SK-N-SH (cell line): ENCODE measurements around the gene STAP2. TPM values are rescaled to one million over a fixed set of nuclear protein-coding genes. Genes with fewer than 3 reads are reported as not detected.

Experiments
- CTCF ChIA-PET: fragments of 300-600, 350-600 bp; formaldehyde crosslinking; extraction: SDS; loops from one replicate; lab custom pipeline; 2021; lab: Yijun Ruan, JAX
- POLR2A ChIA-PET: fragments of 350-600 bp; sonication (Branson Sonifier 250); formaldehyde crosslinking; extraction: SDS; loops from one replicate; lab custom pipeline; 2020; ENCODE audit warnings: antibody characterized with exemption, inconsistent platforms; lab: Yijun Ruan, JAX
- DNase-seq: peaks from one replicate; pipeline ENCODE4 v3.0.0; 2012
- H2AFZ ChIP-seq: fragments of 200-600 bp; sonication (generic); 2 replicates; pipeline ENCODE4 v1.8.1; 2016; ENCODE audit warnings: antibody characterized with exemption, mild to moderate bottlenecking, low read depth
- H3F3A ChIP-seq: fragments of 200-600 bp; sonication (generic); replicated peaks from 2 replicates; pipeline ENCODE3; 2016; ENCODE audit warnings: antibody characterized with exemption, mild to moderate bottlenecking; ENCODE audit not compliant: insufficient read depth
- H3K27ac ChIP-seq, 2 experiments: fragments of 200-500 bp in 1 of 2; fragments of 200-600 bp in 1 of 2; sonication (Bioruptor generic) in 1 of 2; sonication (generic), shearing (Covaris generic) in 1 of 2; 2 replicates each; pipeline versions ENCODE4 v1.5.1 to v1.6.1; 2014 to 2016; ENCODE audit warnings: low read depth in 2 of 2, inconsistent platforms in 1 of 2, low read length in 1 of 2, mild to moderate bottlenecking in 1 of 2, mixed read lengths in 1 of 2
- H3K27me3 ChIP-seq: fragments of 200-600 bp; sonication (generic), shearing (Covaris generic); 2 replicates; pipeline ENCODE4 v1.6.1; 2016; ENCODE audit warnings: mixed run types; ENCODE audit not compliant: insufficient read depth
- H3K36me3 ChIP-seq, 2 experiments: fragments of 200-500 bp in 1 of 2; fragments of 200-600 bp in 1 of 2; sonication (Bioruptor generic) in 1 of 2; sonication (generic) in 1 of 2; replicated peaks in 1 of 2; 2 replicates each; pipeline versions ENCODE3 to v1.5.1; 2014 to 2016; ENCODE audit warnings: low read length in 1 of 2, mild to moderate bottlenecking in 1 of 2; ENCODE audit not compliant: insufficient read depth in 2 of 2, control insufficient read depth in 1 of 2
- H3K4me1 ChIP-seq, 2 experiments: fragments of 200-500 bp in 1 of 2; fragments of 200-600 bp in 1 of 2; sonication (Bioruptor generic) in 1 of 2; sonication (generic), shearing (Covaris generic) in 1 of 2; 2 replicates each; pipeline versions ENCODE4 v1.5.1 to v1.6.1; 2014 to 2016; ENCODE audit warnings: low read depth in 1 of 2, low read length in 1 of 2, mixed run types in 1 of 2; ENCODE audit not compliant: insufficient read depth in 2 of 2, control insufficient read depth in 1 of 2
- H3K4me2 ChIP-seq: fragments of 200-600 bp; sonication (generic), shearing (Covaris generic); 2 replicates; pipeline ENCODE4 v1.6.1; 2017; ENCODE audit warnings: mixed run types
- H3K4me3 ChIP-seq, 2 experiments: fragments of 200-500 bp in 1 of 2; fragments of 200-600 bp in 1 of 2; sonication (Bioruptor generic) in 1 of 2; sonication (generic), shearing (Covaris generic) in 1 of 2; 2 replicates each; pipeline versions ENCODE4 v1.5.1 to v1.8.1; 2014 to 2016; ENCODE audit warnings: low read depth in 2 of 2, inconsistent platforms in 1 of 2, low read length in 1 of 2, mild to moderate bottlenecking in 1 of 2, mixed read lengths in 1 of 2, moderate library complexity in 1 of 2
- H3K79me2 ChIP-seq: fragments of 200-600 bp; sonication (generic); 2 replicates; pipeline ENCODE4 v1.8.1; 2017; ENCODE audit warnings: mild to moderate bottlenecking; ENCODE audit not compliant: insufficient read depth
- H3K9ac ChIP-seq: fragments of 200-600 bp; sonication (generic); 2 replicates; pipeline ENCODE4 v1.6.1; 2017; ENCODE audit warnings: mixed run types
- H3K9me2 ChIP-seq: fragments of 200-600 bp; sonication (generic); 2 replicates; pipeline ENCODE4 v1.6.1; 2017; ENCODE audit warnings: mixed run types
- H3K9me3 ChIP-seq: fragments of 200-600 bp; sonication (generic); 2 replicates; pipeline ENCODE4 v1.6.1; 2017; ENCODE audit warnings: mixed run types, mild to moderate bottlenecking, moderate library complexity
- H4K20me1 ChIP-seq: fragments of 200-600 bp; sonication (generic); 2 replicates; pipeline ENCODE4 v1.6.1; 2017; ENCODE audit warnings: mild to moderate bottlenecking, mixed run types; ENCODE audit not compliant: insufficient read depth
- CHD2 ChIP-seq: fragments of 150-350 bp; IDR thresholded peaks from 2 replicates; pipeline ENCODE4 v1.6.1; 2018; ENCODE audit warnings: low read length; ENCODE audit not compliant: partially characterized antibody
- ELF1 ChIP-seq: IDR thresholded peaks from 2 replicates; pipeline ENCODE4 v1.4.0; 2012
- EP300 ChIP-seq, 2 experiments: IDR thresholded peaks; 2 replicates each; pipeline versions ENCODE4 v1.4.0 to v1.6.1; 2012; ENCODE audit warnings: borderline replicate concordance in 1 of 2, low read depth in 1 of 2, low read length in 1 of 2
- EZH2phosphoT487 ChIP-seq: fragments of 200-600 bp; sonication (generic); IDR thresholded peaks from 2 replicates; pipeline ENCODE4 v1.6.1; 2017; ENCODE audit warnings: low read depth, mixed run types, mild to moderate bottlenecking, antibody characterized with exemption, moderate library complexity, borderline replicate concordance
- FOXJ3 ChIP-seq: sonication (generic); formaldehyde crosslinking; IDR thresholded peaks from 2 replicates; pipeline ENCODE4 v1.5.1; 2020; ENCODE audit warnings: mild to moderate bottlenecking, missing genetic modification reagents
- MXI1 ChIP-seq: IDR thresholded peaks from 2 replicates; pipeline ENCODE4 v1.6.1; 2012; ENCODE audit warnings: mild to moderate bottlenecking, low read depth, low read length, improper control_type of control experiment
- NFIC ChIP-seq: IDR thresholded peaks from 2 replicates; pipeline ENCODE4 v1.4.0; 2012; ENCODE audit warnings: borderline replicate concordance
- NRF1 ChIP-seq: IDR thresholded peaks from 2 replicates; pipeline ENCODE4 v1.6.1; 2012; ENCODE audit warnings: low read depth, mild to moderate bottlenecking, low read length
- RAD21 ChIP-seq: IDR thresholded peaks from 2 replicates; pipeline ENCODE4 v1.6.1; 2012; ENCODE audit warnings: mild to moderate bottlenecking, low read length
- RFX5 ChIP-seq: IDR thresholded peaks from 2 replicates; pipeline ENCODE4 v1.6.1; 2012; ENCODE audit warnings: mild to moderate bottlenecking, improper control_type of control experiment, low read length
- SIN3A ChIP-seq: IDR thresholded peaks from 2 replicates; pipeline ENCODE4 v1.6.1; 2012; ENCODE audit warnings: low read depth, mild to moderate bottlenecking, low read length, moderate library complexity, borderline replicate concordance
- TAF1 ChIP-seq: IDR thresholded peaks from 2 replicates; pipeline ENCODE4 v1.6.1; 2012; ENCODE audit warnings: low read depth, mild to moderate bottlenecking, low read length, moderate library complexity, borderline replicate concordance
- TCF12 ChIP-seq: IDR thresholded peaks from 2 replicates; pipeline ENCODE4 v1.4.0; 2012
- TEAD4 ChIP-seq: IDR thresholded peaks from 2 replicates; pipeline ENCODE4 v1.4.0; 2012; ENCODE audit warnings: mild to moderate bottlenecking, borderline replicate concordance; ENCODE audit not compliant: insufficient read depth
- YY1 ChIP-seq: IDR thresholded peaks from 2 replicates; pipeline ENCODE4 v1.4.0; 2012; ENCODE audit warnings: low read depth, mild to moderate bottlenecking
- WGBS: methylation state at CpG from one replicate; pipeline ENCODE4 v1.1.6; 2017; ENCODE audit warnings: low lambda C conversion rate; 5-methylcytosine and 5-hydroxymethylcytosine counted together
- polyA plus RNA-seq, 3 experiments: library from polyadenylated mRNA; depleted of rRNA; stranded (reverse); fragments of >200 nt; gene quantifications; 2 replicates each; pipeline ENCODE4 v1.2.3, GENCODE V29; 2012
- TF ChIP-seq, protein P1 (sequence below): fragments of 200-600 bp; sonication (generic); IDR thresholded peaks from 2 replicates; pipeline ENCODE4 v1.6.1; 2017; ENCODE audit warnings: antibody characterized with exemption, mild to moderate bottlenecking, moderate library complexity
- TF ChIP-seq, protein P2 (sequence below): IDR thresholded peaks from 2 replicates; pipeline ENCODE4 v1.4.0; 2012; ENCODE audit warnings: low read depth, borderline replicate concordance
- TF ChIP-seq, protein P3 (sequence below): IDR thresholded peaks from 2 replicates; pipeline ENCODE4 v1.4.0; 2012; ENCODE audit warnings: low read depth, borderline replicate concordance
- TF ChIP-seq, protein P4 (sequence below): fragments of 150-350 bp; IDR thresholded peaks from 2 replicates; pipeline ENCODE4 v1.6.1; 2016; ENCODE audit warnings: mild to moderate bottlenecking, low read depth, low read length

Gene STAP2
- polyA plus RNA-seq, 1 of the 3 experiments (the other 2 are of a cell fraction) = 7.6 TPM

DNA sequence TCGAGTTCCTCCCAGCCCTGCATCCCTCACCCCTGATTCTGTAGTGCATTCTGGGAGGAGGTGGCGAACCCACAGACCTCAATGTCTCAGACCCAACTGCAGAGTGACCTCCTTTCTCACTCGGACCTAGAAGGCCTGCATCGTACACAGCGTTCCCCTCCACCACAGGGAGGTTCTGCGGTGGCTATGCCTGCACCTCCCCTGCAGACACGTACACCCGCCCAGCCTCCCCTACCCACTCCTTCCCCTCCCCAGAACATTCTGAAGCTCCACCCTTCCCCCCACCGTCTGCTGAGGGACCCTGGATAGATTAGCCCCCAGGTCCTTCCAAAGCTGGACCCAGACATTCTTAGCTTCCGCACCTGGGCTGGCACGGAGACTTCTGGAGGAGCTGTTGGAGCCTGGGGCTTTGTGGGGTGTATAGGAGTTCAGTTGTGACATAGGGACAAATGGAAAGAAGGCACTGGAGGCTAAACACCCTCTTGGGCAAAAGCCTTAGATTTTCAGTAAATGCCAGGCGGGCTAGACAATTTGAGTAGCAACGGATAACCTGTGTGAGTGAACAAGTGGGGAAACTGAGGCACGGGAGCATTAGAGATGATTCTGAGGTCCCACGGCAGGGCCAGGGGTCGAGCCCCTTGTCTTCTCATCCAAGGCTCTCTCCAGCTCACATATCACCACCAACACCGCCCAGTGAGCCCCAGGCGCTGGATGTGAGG is 34.6 kb downstream of the STAP2 start:
- Histone ChIP-seq H3K27ac (no peak overlapping the region; a peak in 1 of 4 replicates), H3K4me1 (peaks cover 0 to 16% of the 10 kb centered on the region in 2 experiments; a peak in 1 of 4 replicates), H3K9me3 (no peaks in the 10 kb centered on the region), H3K4me3 (peak overlapping the region; percentile 43 to 51; a peak in 3 of 4 replicates), H3F3A (no peaks in the 10 kb centered on the region), H3K79me2 (no peaks in the 10 kb centered on the region), H3K4me2 (peak overlapping the region; percentile 39; the same call in 1 of the 2 replicates)
- WGBS = 46% methylated on average over 16 of the region's 18 CpGs
- CTCF ChIA-PET = interaction anchor here (1.9 to 4.2 kb wide), 2 partner anchors 18 to 36 kb away, joined by 7 to 22 read pairs; no protein-coding TSS in a partner anchor
- TF ChIP-seq FOXJ3 (CRISPR knock-in tag) = no peak
- no peak for TF ChIP-seq TEAD4
- TF ChIP-seq, all 33 proteins: peak for 0
- DNase-seq = no peak
- H3K9ac ChIP-seq = no peak overlapping the region
- H3K36me3 ChIP-seq = peaks cover 4 to 5% of the 10 kb centered on the region in 2 experiments
- H2AFZ ChIP-seq = no peak overlapping the region
- no peaks in the 10 kb centered on the region for H3K27me3 ChIP-seq
- POLR2A ChIA-PET = interaction anchor here (2.0 kb wide), 1 partner anchor 39 kb away, joined by 13 read pairs; the partner anchor contains the start of gene MPND
- H4K20me1 ChIP-seq = no peaks in the 10 kb centered on the region
- no peaks in the 10 kb centered on the region for H3K9me2 ChIP-seq

DNA sequence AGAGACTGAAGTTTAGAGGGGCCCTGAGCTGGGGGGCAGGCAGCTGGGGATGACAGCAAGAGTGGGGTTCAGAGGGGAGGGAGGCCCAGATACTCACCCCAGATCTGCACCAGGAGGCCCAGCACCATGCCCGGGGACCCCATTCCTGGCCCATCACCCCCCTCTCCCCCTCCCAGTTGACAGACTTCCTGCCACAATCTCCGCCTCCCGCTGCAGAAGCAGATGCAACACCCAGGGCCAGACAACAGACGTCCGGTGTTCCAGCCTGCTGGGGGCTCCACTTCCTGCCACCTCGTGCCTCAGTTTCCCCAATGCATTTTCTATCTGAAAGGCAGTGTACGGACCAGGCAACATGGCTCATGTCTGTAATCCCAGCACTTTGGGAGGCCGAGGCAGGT is 36.4 kb downstream of the STAP2 start, which contains the start of gene TMIGD2:
Gene TMIGD2, minus strand, starts transcription at position 147 of the 398 bp plus-strand sequence. Its CDS starts 4 bp downstream, at position 143.
- TF ChIP-seq EP300 (IDR thresholded peaks at IDR 0.05; ENCODE audit: borderline replicate concordance in 1 of 2, low read depth in 1 of 2, low read length in 1 of 2) = no peak
- no peak for TF ChIP-seq TCF12
- TF ChIP-seq, protein P1, sequence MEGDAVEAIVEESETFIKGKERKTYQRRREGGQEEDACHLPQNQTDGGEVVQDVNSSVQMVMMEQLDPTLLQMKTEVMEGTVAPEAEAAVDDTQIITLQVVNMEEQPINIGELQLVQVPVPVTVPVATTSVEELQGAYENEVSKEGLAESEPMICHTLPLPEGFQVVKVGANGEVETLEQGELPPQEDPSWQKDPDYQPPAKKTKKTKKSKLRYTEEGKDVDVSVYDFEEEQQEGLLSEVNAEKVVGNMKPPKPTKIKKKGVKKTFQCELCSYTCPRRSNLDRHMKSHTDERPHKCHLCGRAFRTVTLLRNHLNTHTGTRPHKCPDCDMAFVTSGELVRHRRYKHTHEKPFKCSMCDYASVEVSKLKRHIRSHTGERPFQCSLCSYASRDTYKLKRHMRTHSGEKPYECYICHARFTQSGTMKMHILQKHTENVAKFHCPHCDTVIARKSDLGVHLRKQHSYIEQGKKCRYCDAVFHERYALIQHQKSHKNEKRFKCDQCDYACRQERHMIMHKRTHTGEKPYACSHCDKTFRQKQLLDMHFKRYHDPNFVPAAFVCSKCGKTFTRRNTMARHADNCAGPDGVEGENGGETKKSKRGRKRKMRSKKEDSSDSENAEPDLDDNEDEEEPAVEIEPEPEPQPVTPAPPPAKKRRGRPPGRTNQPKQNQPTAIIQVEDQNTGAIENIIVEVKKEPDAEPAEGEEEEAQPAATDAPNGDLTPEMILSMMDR = no peak
- TF ChIP-seq, protein P2, sequence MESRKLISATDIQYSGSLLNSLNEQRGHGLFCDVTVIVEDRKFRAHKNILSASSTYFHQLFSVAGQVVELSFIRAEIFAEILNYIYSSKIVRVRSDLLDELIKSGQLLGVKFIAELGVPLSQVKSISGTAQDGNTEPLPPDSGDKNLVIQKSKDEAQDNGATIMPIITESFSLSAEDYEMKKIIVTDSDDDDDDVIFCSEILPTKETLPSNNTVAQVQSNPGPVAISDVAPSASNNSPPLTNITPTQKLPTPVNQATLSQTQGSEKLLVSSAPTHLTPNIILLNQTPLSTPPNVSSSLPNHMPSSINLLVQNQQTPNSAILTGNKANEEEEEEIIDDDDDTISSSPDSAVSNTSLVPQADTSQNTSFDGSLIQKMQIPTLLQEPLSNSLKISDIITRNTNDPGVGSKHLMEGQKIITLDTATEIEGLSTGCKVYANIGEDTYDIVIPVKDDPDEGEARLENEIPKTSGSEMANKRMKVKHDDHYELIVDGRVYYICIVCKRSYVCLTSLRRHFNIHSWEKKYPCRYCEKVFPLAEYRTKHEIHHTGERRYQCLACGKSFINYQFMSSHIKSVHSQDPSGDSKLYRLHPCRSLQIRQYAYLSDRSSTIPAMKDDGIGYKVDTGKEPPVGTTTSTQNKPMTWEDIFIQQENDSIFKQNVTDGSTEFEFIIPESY = no peak
- TF ChIP-seq NRF1 = no peak
- no peak for TF ChIP-seq SIN3A
- TF ChIP-seq, protein P3, sequence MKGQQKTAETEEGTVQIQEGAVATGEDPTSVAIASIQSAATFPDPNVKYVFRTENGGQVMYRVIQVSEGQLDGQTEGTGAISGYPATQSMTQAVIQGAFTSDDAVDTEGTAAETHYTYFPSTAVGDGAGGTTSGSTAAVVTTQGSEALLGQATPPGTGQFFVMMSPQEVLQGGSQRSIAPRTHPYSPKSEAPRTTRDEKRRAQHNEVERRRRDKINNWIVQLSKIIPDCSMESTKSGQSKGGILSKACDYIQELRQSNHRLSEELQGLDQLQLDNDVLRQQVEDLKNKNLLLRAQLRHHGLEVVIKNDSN = no peak
- TF ChIP-seq NFIC = no peak
- TF ChIP-seq ELF1 = no peak
- TF ChIP-seq TAF1 = no peak
- no peak for TF ChIP-seq FOXJ3 (CRISPR knock-in tag)
- TF ChIP-seq RAD21 = no peak
- no peak for TF ChIP-seq TEAD4
- no peak for TF ChIP-seq YY1
- no peak for TF ChIP-seq EZH2phosphoT487
- no peak for TF ChIP-seq CHD2
- TF ChIP-seq, protein P4, sequence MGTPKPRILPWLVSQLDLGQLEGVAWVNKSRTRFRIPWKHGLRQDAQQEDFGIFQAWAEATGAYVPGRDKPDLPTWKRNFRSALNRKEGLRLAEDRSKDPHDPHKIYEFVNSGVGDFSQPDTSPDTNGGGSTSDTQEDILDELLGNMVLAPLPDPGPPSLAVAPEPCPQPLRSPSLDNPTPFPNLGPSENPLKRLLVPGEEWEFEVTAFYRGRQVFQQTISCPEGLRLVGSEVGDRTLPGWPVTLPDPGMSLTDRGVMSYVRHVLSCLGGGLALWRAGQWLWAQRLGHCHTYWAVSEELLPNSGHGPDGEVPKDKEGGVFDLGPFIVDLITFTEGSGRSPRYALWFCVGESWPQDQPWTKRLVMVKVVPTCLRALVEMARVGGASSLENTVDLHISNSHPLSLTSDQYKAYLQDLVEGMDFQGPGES = no peak
- TF ChIP-seq RFX5 = no peak
- TF ChIP-seq MXI1 = no peak

More for the DNA sequence above, 36.4 kb downstream of the STAP2 start, which contains the start of gene TMIGD2:
- Histone ChIP-seq H3K79me2 (no peaks in the 10 kb centered on the region), H3K9ac (no peak within 1 kb of the TSS), H3K36me3 (no peaks in the 10 kb centered on the region), H3K27ac (peak within 1 kb of the TSS in 1 of 2 experiments; percentile 72; a peak in 2 of 4 replicates), H3K9me2 (no peaks in the 10 kb centered on the region), H3K9me3 (no peaks in the 10 kb centered on the region), H3K4me3 (no peak within 1 kb of the TSS), H3K27me3 (no peaks in the 10 kb centered on the region), H3K4me2 (no peak within 1 kb of the TSS), H4K20me1 (no peaks in the 10 kb centered on the region), H3K4me1 (peaks cover 0 to 16% of the 10 kb centered on the region in 2 experiments; a peak in 1 of 4 replicates), H3F3A (no peaks in the 10 kb centered on the region), H2AFZ (no peak within 1 kb of the TSS)
- DNase-seq = peak; percentile 65
- ChIA-PET CTCF (interaction anchor here (1.8 kb wide), 1 partner anchor 50 kb away, joined by 4 read pairs; no protein-coding TSS in a partner anchor), POLR2A (interaction anchor here (0.8 kb wide), 1 partner anchor 11 kb away, joined by 3 read pairs; no protein-coding TSS in a partner anchor)
- WGBS = 59% methylated on average over 7 of the region's 8 CpGs
